GM19468 (cell line): Measurements from ENCODE around the gene CNTFR.
A peak's percentile ranks its signal among the peaks of the same experiment; 100 is the strongest.
"Not testable (repeated sequence)": the region's sequence is repeated elsewhere in the genome, so short reads cannot be mapped to it uniquely, and the experiment has no call there.

ENCODE experiments used
- ATAC-seq: cut with Tn5 transposase; IDR thresholded peaks from one replicate; pipeline ENCODE4 v1.9.1; 2021; ENCODE audit warnings: mild to moderate bottlenecking, moderate library complexity, moderate number of reproducible peaks; ENCODE audit not compliant: unreplicated experiment; ENCODE audit errors: extremely low read depth

The CNTFR gene

GRCh38 chr9:34544035-34544434 is 45.5 kb downstream of the CNTFR start:
- ATAC-seq = no peak

DNA sequence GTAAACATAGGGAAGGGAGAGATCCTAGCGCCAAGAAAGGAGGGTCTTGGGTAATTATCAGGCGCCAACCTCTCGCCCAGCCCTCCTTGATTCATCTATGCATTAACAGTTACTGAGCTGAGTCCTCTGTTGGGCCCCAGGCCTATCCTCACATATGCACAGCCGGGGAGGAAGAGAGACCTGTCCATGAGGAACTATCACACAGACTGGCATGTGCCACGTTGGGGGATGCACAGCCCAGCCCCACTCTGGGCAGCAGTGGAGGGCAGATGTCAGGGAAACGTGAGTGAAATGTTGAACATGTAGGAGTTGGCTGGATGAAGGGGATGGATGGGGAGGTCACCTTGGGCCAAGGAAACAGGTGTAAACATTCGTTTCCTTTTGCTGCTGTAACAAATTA is 48.0 kb downstream of the CNTFR start:
- ATAC-seq = no peak

GRCh38 chr9:34540827-34541226 is 48.7 kb downstream of the CNTFR start:
- no peak for ATAC-seq

- no peak for ATAC-seq
Observed at GRCh38 chr9:34536685-34537084, 52.8 kb downstream of the CNTFR start.

- not testable (repeated sequence) for ATAC-seq
Observed at GRCh38 chr9:34532041-34532440, 57.5 kb downstream of the CNTFR start.

DNA sequence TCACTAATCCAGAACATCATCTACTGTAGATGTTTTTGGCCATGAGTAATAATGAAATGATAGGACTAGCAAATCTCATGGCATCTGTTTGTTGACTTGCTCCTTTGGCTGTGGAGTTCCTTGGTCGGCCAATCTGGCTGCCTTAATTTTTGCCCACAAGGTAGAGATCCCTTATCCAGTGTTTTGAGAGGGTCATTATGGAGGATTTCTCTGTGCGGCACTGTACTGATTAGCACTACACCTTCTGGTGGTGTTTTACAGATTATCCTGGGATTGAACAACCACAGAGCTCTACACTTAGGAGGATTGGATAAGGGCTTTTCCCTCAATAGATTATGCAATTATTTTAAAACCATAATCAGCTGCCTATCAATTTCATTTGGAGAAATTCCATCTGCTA is 63.5 kb downstream of the CNTFR start:
- ATAC-seq = no peak

DNA sequence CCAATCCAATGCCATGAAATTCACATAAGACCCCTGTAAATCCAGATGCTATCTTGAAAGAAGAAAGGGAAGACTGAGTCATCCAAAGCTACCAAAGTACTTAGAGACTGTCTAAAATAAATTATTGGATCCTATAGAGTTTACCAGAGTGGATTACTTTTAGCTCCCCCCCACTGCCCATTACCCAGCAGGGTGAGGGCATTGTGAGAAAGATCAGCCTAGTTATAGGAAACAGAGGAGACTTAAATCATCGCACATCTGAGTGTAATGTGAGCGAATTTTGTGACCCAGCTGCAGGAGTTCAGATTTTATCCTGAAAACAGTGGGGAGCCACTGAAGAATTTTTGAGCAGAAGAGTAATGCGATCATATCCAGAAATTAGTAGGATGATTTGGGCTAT is 65.2 kb downstream of the CNTFR start:
- no peak for ATAC-seq

DNA sequence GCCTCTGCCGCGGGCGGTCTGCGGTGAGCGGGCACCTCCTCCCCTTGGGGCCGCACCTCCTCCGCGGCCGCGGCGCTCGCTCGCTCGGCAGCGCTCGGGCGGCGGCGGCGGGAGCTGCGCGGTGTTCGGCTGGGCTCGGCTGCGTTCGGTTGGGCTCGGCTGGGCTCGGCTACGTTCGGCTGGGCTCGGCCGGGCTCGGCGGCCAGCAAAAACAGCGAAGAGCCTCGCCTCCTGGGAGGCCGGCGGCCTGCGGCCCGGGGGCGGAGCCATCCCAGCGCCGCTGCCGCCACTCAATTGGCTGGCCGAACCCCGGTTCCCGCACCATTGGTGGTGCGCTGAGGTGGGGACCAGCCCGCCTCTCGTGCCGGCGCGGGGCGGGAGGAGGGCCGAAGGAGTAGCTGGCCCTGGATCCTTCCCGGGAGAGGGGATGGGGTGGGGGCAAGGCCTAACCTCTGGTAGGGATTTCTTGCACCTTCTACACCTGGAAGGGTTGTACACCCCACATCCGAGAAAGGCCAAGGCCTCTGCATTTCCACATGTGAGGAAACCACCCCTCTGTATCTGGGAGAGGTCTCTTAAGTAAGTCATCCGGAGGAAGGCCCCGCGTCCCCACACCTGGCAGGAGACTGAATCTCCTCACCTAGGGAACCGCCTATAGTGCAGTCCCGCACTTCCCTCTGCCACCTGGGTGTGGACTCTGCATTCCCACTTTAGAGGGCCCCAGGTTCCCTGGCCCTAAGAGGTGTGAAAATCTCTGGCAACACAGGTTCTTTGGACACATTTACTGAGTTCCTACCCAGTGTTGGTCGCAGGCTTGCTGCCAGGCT is 66.3 kb downstream of the CNTFR start, which contains the start of gene ENHO:
Gene ENHO, minus strand, starts transcription at position 20 of the 827 bp plus-strand sequence. CDS start 1,295 bp downstream, outside the sequence.
- peak; percentile 64 for ATAC-seq

- ATAC-seq = no peak
Observed at GRCh38 chr9:34522091-34522887, 67.2 kb downstream of the CNTFR start.

DNA sequence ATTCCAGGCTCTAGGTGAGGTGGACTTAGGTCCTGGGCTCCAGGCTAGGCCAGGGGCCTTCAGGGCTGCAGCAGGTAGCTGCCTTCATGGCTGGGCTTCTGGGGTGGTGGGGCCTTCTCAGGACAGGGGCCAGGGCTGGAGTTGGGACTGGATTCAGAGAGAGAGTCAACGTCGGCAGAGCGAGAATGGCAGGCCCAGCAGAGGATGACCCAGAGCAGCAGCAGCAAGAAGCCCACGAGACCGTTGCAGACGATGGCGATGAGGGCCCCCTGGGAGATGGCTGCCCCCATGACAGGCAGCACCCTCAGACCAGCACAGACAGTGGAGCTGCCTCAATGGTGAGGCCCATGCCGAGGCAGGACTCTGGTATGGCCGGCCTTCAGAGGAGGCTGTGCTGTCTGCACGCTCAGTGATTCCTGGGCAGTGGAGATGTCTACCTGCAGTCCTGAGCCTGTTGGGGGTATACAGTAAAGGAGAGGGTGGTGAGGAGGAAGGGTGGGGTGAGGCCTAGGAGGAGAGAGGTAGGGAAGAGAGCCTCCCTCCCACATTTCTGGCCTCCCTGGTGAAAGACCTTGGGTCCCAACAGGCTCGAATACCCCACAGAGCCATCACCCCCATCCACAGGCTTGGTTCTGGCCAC is 68.0 kb downstream of the CNTFR start:
- ATAC-seq = no peak

GRCh38 chr9:34520505-34521385 is 68.8 kb downstream of the CNTFR start:
- no peak for ATAC-seq

- ATAC-seq = no peak
Observed at GRCh38 chr9:34520096-34520495, 69.4 kb downstream of the CNTFR start.

- no peak for ATAC-seq
Observed at GRCh38 chr9:34519321-34520020, 70.1 kb downstream of the CNTFR start.

- no peak for ATAC-seq
Observed at GRCh38 chr9:34518896-34519295, 70.6 kb downstream of the CNTFR start.

GRCh38 chr9:34518110-34518616 is 71.4 kb downstream of the CNTFR start:
- no peak for ATAC-seq

DNA sequence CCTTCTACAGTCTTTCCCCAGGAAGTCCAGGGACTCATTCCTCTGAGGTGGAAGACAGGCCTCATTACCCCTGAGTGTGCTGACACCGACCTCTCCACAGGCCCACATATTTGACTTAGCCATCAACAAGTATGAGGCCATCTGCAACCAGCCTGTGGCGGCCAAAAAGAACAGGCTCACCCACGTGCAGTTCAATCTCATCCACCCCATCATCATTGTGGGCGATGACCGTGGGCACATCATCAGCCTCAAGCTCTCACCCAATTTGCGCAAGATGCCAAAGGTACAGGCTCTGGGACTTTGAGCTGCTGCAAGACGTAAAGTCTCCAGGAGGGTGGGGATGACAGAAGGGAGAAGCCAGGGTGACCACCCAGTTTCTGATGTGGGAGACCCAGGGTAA is 72.3 kb downstream of the CNTFR start:
- ATAC-seq = no peak

GRCh38 chr9:34515959-34516358 is 73.6 kb downstream of the CNTFR start:
- ATAC-seq = no peak

DNA sequence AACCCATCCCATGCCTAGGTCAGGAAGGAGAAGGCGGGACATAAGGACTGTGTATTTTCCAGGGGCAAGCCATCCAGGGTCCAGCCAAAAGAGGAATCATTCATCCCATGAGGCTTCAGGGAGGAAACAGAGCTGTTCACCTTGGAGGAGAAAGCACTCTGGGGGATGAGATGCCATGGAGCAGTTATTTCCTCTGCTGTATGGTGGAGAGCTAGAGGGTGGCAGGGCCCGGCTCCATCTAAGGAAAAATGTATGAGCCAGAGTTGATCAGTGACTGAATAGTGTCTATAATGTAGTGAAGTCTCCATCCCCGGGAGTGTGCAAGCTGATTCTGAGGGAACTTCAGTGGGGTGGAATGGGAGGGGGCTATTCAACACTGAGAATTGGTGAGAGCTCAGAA is 74.7 kb downstream of the CNTFR start:
- ATAC-seq = no peak

- ATAC-seq = no peak
Observed at GRCh38 chr9:34514401-34514800, 75.1 kb downstream of the CNTFR start.
